Neural cell (in vitro differentiated cells): ENCODE measurements around the gene ALS2.

Experiments used
- CTCF ChIP-seq: fragments of 450-650 bp; IDR thresholded peaks from 2 replicates; pipeline ENCODE4 v1.5.1; 2014; ENCODE audit warnings: antibody characterized with exemption, mild to moderate bottlenecking, moderate library complexity; ENCODE audit not compliant: poor library complexity, severe bottlenecking
- EZH2 ChIP-seq: fragments of 200-600, 300-800 bp; shearing (Covaris generic), sonication (generic); IDR thresholded peaks from 2 replicates; pipeline ENCODE4 v1.6.1; 2014; ENCODE audit warnings: antibody characterized with exemption, low read length, borderline replicate concordance, mild to moderate bottlenecking; ENCODE audit not compliant: insufficient read depth, poor library complexity, severe bottlenecking
- POLR2AphosphoS5 ChIP-seq: IDR thresholded peaks from 2 replicates; pipeline ENCODE4 v1.6.1; 2012
- RAD21 ChIP-seq: fragments of 450-650 bp; conservative IDR thresholded peaks from 2 replicates; pipeline ENCODE4 v1.6.1; 2014; ENCODE audit warnings: antibody characterized with exemption, mild to moderate bottlenecking, moderate library complexity
- SMC3 ChIP-seq: fragments of 450-650 bp; conservative IDR thresholded peaks from 2 replicates; pipeline ENCODE4 v1.6.1; 2014; ENCODE audit warnings: antibody characterized with exemption, mild to moderate bottlenecking, moderate library complexity; ENCODE audit not compliant: poor library complexity

GRCh38 chr2:201698588-201699226 lies 82.0 kb downstream of the ALS2 start, which contains the start of gene MPP4:
- TF ChIP-seq POLR2AphosphoS5 (no peak), CTCF (no peak), EZH2 (no peak), RAD21 (no peak), SMC3 (no peak)
